HepG2 (cell line): Measurements from ENCODE around the gene VPS18. TPM values are rescaled to one million over a fixed set of nuclear protein-coding genes. Genes with fewer than 3 reads are reported as not detected.

Experiments
- CENPBD1 ChIP-seq: sonication (generic); formaldehyde crosslinking; IDR thresholded peaks from 2 replicates; pipeline ENCODE4 v1.8.0; 2022; ENCODE audit warnings: missing genetic modification reagents, low read depth, mild to moderate bottlenecking, borderline replicate concordance
- PAWR ChIP-seq: sonication (generic); formaldehyde crosslinking; IDR thresholded peaks from 2 replicates; pipeline ENCODE4 v1.4.0; 2020; ENCODE audit warnings: missing genetic modification reagents, mild to moderate bottlenecking, borderline replicate concordance
- POLR2A ChIP-seq, 2 experiments: IDR thresholded peaks; 2 replicates each; pipeline ENCODE4 v1.6.1; 2011; ENCODE audit warnings: low read depth in 2 of 2, low read length in 2 of 2, mild to moderate bottlenecking in 1 of 2, moderate library complexity in 1 of 2; ENCODE audit not compliant: insufficient read depth in 1 of 2
- RBAK ChIP-seq: sonication (generic); formaldehyde crosslinking; IDR thresholded peaks from 2 replicates; pipeline ENCODE4 v1.5.1; 2020; ENCODE audit warnings: mild to moderate bottlenecking, missing genetic modification reagents
- RFXANK ChIP-seq: IDR thresholded peaks from 2 replicates; pipeline ENCODE4 v1.6.1; 2016
- SETDB1 ChIP-seq: sonication (generic); formaldehyde crosslinking; IDR thresholded peaks from 2 replicates; pipeline ENCODE4 v1.5.1; 2020; ENCODE audit warnings: missing genetic modification reagents, mild to moderate bottlenecking, borderline replicate concordance
- UBTF ChIP-seq: sonication (generic); formaldehyde crosslinking; IDR thresholded peaks from 2 replicates; pipeline ENCODE4 v1.4.0; 2020; ENCODE audit warnings: mild to moderate bottlenecking, missing genetic modification reagents
- ZFYVE20 ChIP-seq: sonication (generic); formaldehyde crosslinking; IDR thresholded peaks from 2 replicates; pipeline ENCODE4 v1.8.0; 2023; ENCODE audit warnings: low read depth, mild to moderate bottlenecking, moderate library complexity, missing genetic modification reagents, borderline replicate concordance
- ZNF253 ChIP-seq: sonication (generic); formaldehyde crosslinking; IDR thresholded peaks from 2 replicates; pipeline ENCODE4 v1.8.0; 2022; ENCODE audit warnings: mild to moderate bottlenecking, missing genetic modification reagents, borderline replicate concordance
- ZNF354B ChIP-seq: sonication (generic); formaldehyde crosslinking; IDR thresholded peaks from 2 replicates; pipeline ENCODE4 v1.8.0; 2022; ENCODE audit warnings: mild to moderate bottlenecking, missing genetic modification reagents
- ZNF687 ChIP-seq: sonication (generic); formaldehyde crosslinking; IDR thresholded peaks from 2 replicates; pipeline ENCODE4 v1.5.1; 2020; ENCODE audit warnings: mild to moderate bottlenecking, missing genetic modification reagents, moderate library complexity
- ZNF773 ChIP-seq: sonication (generic); formaldehyde crosslinking; IDR thresholded peaks from 2 replicates; pipeline ENCODE4 v1.4.0; 2020; ENCODE audit warnings: missing genetic modification reagents, borderline replicate concordance
- polyA plus RNA-seq, 8 experiments: library from polyadenylated mRNA; depleted of rRNA in 3 of 8; stranded (reverse) in 7 of 8; unstranded in 1 of 8; fragments of >200 nt; fragmentation: Illumina TruSeq in 4 of 8; extraction: Trizol in 4 of 8; gene quantifications; 2 replicates each; pipeline versions ENCODE4 v1.2.1 to v1.2.3, GENCODE V29; 2011 to 2016; ENCODE audit warnings: low read depth in 4 of 8, missing spikeins in 1 of 8, mixed read lengths in 1 of 8; ENCODE audit not compliant: insufficient read depth in 1 of 8
- total RNA-seq, 5 experiments: library from RNA; depleted of rRNA; stranded (reverse); fragments of >200 nt; fragmentation: Illumina TruSeq; extraction: Trizol; gene quantifications; 2 replicates each; pipeline ENCODE4 v1.2.3, GENCODE V29; 2016; ENCODE audit warnings: low read depth in 1 of 5

VPS18 gene
- total and polyA plus RNA-seq, 2 of the 13 experiments (the other 11 are each of a cell fraction or from before 2014, with no cell fraction given): 5.8 to 17.0 TPM

- no peak for TF ChIP-seq UBTF (CRISPR knock-in tag)
- no peak for TF ChIP-seq RFXANK (CRISPR knock-in tag)
- no peak for TF ChIP-seq ZNF773 (CRISPR knock-in tag)
- TF ChIP-seq ZNF253: no peak
- TF ChIP-seq RBAK (CRISPR knock-in tag): no peak
- TF ChIP-seq ZNF354B: no peak
- no peak for TF ChIP-seq PAWR (CRISPR knock-in tag)
- 0 out of 4 replicates have a peak, but pooled peaks of 1 of the 2 experiments have one; percentile 11 for TF ChIP-seq POLR2A (IDR thresholded peaks at IDR 0.05; ENCODE audit: insufficient read depth in 1 of 2, low read depth in 2 of 2, low read length in 2 of 2)
- no peak for TF ChIP-seq ZFYVE20 (CRISPR knock-in tag)
- TF ChIP-seq SETDB1 (CRISPR knock-in tag): no peak
- TF ChIP-seq ZNF687 (CRISPR knock-in tag): peak; percentile 28; the same call in 1 of the 2 replicates
- no peak for TF ChIP-seq CENPBD1 (CRISPR knock-in tag)
Measured at GRCh38 chr15:40940296-40940801, 46.1 kb downstream of the VPS18 start (continued).
